GM21423 (cell line): ENCODE data around the gene ZFHX3.
"Not testable (repeated sequence)": the region's sequence is repeated elsewhere in the genome, so short reads cannot be mapped to it uniquely, and the experiment has no call there.

Experiments used
- ATAC-seq: cut with Tn5 transposase; IDR thresholded peaks from one replicate; pipeline ENCODE4 v1.9.1; 2021; ENCODE audit warnings: mild to moderate bottlenecking, moderate library complexity; ENCODE audit not compliant: unreplicated experiment

Gene ZFHX3

GRCh38 chr16:73000907-73001521, 46.9 kb downstream of the ZFHX3 start:
- no peak for ATAC-seq

- ATAC-seq: no peak
These were observed 47.7 kb downstream of the ZFHX3 start for GRCh38 chr16:73000020-73000906.

- ATAC-seq: no peak
These were observed 48.3 kb downstream of the ZFHX3 start for GRCh38 chr16:72999541-73000019.

DNA sequence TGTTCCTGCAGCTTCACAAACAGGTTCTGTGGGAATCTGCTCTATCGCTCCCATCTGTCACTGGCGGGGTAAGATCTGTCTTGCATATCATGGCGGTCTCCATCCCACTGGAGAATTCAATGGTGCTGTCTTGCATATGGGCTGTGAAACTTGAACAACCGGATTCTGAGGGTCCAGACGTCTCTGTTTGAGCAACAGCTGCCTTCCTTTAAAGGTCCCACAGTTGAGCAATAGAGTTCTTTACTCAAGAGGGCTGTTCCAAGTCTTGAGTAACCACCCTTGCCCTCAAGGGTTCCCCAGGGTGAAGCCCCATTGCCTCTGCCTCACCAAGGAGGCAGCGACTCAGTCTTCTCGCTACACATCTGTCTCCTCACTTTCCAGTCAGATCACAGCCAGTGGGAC, 50.8 kb downstream of the ZFHX3 start:
- ATAC-seq: no peak

DNA sequence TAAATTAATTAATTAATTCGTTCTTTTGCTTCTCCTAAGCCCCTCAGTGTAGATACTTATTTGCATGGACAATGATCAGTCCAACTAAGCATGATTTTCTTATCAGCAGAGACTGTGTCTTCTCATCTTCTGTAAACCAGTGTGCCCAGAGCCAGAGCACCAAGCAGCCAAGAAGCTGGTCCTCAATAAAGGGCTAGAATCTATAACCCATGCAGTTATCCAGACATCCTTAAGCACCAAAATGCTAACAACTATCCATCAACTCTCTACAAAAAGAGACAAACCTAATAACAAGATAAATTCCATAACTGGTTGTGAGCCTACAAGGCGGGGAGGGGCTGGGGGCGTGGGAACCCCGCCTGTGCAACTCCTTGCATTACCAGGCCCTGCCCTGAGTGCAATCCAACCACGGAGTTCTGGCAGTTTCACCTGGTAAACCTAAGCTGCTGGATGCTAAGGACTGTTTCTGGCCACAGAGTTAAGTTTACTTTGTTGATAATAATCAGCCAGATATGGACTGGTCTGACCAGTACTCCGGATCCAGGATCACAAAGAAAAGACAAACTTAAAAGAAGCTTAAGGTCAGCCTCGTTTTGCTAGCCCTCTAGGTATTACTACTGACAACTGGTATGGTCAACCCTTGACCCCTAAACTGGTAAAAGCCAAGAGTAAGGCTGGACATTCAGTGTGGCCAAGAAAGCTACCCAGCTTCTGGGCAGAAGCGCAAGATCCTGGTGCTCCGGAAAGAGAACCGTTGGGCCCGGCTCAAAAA, 51.5 kb downstream of the ZFHX3 start:
- ATAC-seq: no peak

DNA sequence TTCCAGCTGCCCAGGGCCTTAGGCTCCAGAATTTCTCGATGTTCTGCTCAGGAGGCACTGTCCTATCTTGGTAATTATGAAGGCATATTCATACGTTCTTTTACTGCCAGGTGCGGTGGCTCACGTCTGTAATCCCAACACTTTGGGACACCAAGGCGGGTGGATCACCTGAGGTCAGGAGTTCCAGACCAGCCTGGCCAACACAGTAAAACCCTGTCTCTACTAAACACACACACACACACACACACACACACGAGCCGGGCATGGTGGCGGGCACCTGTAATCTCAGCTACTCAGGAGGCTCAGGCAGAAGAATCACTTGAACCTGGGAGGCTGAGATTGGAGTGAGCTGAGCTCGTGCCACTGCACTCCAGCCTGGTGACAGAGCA, 52.1 kb downstream of the ZFHX3 start:
- not testable (repeated sequence) for ATAC-seq

DNA sequence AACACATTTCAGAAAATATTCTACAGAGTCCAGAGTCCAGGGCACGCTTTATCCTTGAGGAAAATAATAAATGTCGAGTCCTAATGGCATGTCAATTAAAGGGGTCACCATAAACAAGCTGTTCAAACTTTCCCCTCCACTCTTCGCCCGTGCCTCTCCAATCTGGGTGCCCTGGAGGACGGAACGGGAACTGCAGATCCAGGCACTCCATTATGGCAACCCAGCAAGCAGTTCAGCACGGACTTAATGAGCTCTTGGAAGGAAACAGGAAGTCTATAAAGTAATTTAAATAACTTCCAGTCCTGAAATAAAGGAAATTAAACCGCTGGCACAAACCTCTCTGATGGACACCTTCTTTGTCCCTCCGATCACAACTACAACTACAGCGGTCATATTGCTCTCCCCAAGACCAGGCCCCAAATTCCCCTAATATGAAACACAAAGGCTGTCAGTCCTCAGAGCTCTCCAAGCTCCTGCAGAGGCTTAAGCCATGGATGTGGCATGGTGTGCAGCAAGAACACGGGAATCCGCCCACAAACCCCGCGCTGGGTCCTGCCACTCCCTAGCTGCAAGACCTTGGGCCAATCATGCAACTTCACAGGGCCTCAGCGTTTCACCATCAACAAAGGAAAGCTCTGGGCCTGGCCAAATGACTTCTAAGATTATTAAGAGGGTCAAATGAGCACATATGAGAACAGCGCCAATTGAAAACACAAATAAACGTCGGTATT, 52.6 kb downstream of the ZFHX3 start:
- no peak for ATAC-seq

DNA sequence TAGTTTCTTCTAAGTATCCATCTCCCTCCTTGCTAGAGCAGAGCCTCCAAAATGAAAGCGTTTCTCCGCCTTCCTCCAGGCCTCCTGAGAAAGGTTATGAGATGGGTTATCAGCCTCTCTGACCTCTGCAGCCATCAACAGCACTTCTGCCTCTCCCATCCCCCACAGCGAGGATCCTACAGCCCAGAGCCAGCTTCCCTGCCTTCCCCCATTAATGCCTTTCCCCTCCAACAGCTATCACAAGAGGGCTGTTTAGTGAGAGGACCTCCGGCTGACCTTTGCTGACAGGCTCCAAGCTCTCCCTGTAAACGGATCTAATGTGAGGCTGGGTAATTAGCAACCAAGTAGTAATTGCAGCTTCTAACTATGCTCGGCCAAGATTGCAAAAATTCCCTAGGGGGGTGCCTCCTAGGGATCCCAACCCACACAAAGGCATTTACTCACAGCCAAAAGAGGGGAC, 55.8 kb downstream of the ZFHX3 start:
- no peak for ATAC-seq

GRCh38 chr16:72991644-72992043, 56.3 kb downstream of the ZFHX3 start:
- ATAC-seq: no peak

DNA sequence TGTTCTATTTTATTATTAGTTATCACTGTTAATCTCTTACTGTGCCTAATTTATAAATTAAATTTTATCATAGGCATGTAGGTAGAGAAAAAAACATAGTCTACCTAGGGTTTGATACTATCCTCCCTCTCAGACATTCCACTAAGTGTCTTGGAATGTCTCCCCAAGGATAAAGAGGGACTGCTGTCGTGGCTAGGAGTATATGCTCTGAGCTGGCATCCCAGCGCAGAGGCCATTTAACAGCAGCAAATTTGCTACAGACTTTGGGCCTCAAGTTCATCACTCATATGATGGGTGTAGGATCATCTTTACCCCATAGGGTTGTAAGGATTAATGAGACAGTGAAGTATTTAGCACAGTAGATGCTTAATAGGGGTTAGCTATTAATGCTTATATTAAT, 56.7 kb downstream of the ZFHX3 start:
- ATAC-seq: no peak

DNA sequence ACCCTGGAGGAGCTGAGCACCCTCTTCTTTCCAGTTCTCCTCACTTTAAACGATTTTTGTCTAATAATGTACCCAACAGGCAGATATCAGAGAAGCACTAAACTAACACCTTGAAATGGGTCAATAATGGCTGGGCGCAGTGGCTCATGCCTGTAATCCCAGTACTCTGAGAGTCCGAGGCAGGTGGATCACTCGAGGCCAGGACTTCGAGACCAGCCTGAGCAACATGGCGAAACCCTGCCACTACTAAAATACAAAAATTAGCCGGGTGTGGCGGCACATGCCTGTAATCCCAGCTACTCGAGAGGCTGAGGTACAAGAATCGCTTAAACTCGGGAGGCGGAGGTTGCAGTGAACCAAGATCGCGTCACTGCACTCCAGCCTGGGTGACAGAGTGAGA, 57.4 kb downstream of the ZFHX3 start:
- ATAC-seq: no peak

GRCh38 chr16:72989579-72990551, 58.1 kb downstream of the ZFHX3 start:
- ATAC-seq: no peak

GRCh38 chr16:72989203-72989578, 58.7 kb downstream of the ZFHX3 start:
- ATAC-seq: not testable (repeated sequence)

DNA sequence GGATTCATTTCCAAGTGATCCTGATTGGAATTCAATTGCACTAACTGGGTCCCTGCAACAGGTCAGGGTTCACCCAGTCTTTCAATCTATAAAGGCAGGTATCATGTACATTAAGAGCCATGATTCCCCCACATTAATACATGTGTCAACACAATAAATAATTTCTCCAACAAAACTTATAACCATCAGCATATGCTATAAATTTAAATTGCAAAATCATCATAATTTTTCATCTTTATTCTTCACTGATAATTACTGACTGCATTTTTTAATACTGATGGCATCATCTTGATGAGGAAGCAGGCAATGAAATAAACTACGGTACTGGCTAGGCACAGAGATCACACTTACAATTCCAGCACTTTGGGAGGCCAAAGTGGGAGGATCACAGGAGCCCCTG, 59.4 kb downstream of the ZFHX3 start:
- ATAC-seq: no peak

DNA sequence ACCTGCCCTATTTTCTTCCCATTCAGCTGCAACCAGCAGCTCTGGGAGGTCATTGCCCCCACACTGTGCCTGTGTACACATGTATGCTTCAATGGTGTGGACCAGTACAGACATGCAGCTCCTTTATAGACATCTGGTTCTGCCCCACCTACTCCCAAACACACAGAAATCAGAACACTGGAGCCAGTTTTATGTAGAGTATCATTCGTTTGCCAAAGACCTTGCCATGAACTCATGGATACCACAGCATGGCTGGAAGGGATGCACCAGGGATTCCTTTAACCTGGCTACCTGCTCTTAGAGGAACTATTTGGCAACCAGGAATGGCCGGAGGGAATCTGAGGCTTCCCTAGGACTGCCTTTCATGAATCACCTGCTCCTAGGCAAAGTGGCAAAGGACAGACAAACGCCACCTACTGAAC, 60.4 kb downstream of the ZFHX3 start:
- no peak for ATAC-seq

- no peak for ATAC-seq
These were observed 61.9 kb downstream of the ZFHX3 start for GRCh38 chr16:72985995-72986394.

DNA sequence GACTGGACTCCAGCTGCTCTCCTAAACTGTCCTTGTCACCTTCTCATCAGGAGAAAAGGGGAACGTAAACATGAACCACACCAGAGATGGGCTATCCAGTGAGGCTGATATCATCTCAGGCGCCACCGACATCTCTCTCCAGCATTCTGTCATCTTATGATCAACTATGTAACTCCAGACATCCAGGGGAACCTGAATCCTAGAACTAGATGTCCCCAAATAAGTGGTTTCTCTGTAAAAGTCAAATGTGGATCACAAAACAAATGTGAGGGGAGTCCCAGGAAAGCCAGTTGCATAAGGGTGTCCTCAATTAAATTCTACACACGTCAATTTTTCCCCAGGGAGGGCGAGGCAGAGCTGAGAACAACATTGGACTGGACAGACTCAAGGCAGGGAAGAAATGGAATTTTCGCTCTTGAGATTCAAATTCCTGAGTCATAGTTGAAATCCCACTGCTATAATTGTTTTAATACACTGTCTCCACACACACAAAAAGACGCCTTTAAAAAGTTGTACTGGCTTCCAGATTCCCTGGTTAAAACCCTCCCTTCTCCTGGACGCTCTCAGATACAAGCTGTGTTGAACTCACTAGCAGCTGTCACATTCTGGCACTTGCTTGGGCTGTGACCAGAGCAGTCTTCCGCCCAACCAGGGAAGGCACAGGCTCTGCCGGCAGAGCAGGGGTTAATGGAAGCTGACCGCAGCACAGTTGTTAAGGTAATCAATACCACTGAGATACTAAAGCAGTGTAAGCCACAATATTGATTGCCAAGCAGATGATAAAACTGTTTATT, 62.6 kb downstream of the ZFHX3 start:
- no peak for ATAC-seq

GRCh38 chr16:72983728-72984350, 64.1 kb downstream of the ZFHX3 start:
- no peak for ATAC-seq
